WI38 (cell line): ENCODE measurements around the gene MLN.

Experiments
- H3K4me3 ChIP-seq: 2 replicates; pipeline ENCODE4 v1.5.1; 2011; ENCODE audit warnings: low read depth, mild to moderate bottlenecking, control low read depth, low read length
- TF ChIP-seq, protein P1 (sequence below): IDR thresholded peaks from 2 replicates; pipeline ENCODE4 v1.5.1; 2012; ENCODE audit warnings: low read depth, mild to moderate bottlenecking, control low read depth, low read length

Gene MLN

DNA sequence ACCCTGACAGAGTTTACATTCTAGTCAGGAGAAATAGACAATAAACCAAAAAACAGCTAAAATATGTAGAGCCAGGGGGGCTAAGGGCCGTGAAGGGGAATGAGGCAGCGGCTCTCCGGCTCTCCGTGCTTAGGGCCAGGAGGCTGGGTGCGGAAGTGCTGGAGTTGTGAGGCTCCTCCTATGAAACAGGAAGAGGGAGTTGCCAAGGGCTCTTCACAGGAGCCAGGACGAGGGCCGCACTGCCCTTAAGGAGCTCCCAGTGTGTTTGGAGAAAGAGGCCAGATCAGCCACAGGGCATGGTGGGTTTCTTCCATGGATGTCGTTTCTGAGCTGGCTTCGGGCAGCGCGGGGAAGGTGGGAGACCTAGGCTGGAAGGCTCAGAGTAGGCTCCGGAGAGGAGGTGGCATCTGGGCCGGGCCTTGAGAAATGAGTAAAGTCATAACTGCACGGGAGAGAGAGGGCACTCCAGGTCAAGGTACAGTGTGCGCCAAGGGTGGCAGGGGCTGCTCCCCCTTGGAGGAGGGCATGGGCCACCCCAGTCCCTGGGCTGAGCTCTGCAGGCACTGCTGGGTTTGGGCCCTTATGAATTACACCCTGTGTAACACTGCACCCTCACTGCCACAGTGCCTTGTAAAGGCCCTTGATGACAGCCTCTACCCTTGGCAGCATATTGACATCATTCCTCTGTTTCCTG lies 20.8 kb upstream of the MLN start:
- H3K4me3 ChIP-seq = no peak overlapping the region
- TF ChIP-seq, protein P1, sequence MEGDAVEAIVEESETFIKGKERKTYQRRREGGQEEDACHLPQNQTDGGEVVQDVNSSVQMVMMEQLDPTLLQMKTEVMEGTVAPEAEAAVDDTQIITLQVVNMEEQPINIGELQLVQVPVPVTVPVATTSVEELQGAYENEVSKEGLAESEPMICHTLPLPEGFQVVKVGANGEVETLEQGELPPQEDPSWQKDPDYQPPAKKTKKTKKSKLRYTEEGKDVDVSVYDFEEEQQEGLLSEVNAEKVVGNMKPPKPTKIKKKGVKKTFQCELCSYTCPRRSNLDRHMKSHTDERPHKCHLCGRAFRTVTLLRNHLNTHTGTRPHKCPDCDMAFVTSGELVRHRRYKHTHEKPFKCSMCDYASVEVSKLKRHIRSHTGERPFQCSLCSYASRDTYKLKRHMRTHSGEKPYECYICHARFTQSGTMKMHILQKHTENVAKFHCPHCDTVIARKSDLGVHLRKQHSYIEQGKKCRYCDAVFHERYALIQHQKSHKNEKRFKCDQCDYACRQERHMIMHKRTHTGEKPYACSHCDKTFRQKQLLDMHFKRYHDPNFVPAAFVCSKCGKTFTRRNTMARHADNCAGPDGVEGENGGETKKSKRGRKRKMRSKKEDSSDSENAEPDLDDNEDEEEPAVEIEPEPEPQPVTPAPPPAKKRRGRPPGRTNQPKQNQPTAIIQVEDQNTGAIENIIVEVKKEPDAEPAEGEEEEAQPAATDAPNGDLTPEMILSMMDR = no peak

DNA sequence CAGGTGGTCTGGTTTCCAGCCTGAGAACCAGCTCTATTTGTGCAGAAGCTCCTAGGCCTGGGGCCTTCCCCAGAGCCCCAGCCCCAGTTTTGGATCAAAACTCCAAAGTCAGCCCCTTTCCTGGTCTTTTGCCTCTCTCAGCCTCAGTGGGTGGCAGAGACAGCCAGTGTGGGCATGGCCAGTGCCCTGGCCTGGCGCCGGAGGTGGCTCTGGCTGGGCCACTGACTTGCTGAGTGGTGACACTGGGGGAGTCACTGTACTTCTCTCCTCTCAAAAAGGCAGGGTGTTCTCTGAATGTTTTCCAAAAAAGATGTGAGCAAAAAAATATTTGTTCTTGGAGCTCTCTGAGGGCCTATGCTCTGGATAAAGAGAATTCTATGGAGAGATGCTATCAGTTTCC lies 20.0 kb upstream of the MLN start:
- TF ChIP-seq, protein P1 = no peak
- H3K4me3 ChIP-seq = no peak overlapping the region

DNA sequence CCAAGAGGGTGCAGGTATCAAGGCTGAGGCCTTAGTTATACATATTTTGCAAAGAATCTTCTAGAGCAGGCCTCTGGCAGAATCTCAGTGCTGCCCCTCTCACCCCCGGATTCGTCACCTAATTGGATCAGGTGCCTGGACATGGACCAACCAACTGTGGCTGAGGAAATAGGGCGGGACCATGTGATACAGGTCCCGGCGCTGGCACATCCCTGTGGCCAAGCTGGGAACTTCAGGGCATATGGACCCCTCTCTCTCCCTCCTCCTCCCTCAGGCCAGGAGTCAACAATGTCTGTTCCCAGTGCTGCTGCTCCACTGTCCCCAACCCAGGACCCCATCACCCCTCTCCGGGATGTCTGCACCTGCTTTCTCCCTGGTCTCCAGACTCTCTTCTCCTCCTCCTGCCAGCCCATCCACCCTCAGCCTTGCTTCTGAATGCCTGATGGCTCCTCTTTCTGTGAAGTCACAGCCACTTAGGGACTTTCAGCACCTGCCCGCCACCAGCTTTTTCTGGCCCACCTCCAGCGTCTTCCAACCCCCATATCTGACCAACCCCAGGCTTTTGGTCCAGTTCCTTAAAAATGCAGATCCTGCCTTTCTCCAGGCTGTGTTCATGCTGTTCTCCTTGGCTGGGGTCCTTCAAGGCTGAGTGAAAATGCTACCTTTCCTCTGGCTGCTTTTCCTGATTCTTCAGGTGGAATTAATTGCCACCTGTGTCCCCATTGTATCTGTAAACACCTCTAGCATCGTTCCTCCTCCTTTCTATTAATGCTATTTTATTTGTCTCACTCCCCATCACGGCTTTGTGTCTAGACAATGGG lies 19.0 kb upstream of the MLN start:
- TF ChIP-seq, protein P1 = peak; percentile 22; the same call in 1 of the 2 replicates
- H3K4me3 ChIP-seq = no peak overlapping the region

DNA sequence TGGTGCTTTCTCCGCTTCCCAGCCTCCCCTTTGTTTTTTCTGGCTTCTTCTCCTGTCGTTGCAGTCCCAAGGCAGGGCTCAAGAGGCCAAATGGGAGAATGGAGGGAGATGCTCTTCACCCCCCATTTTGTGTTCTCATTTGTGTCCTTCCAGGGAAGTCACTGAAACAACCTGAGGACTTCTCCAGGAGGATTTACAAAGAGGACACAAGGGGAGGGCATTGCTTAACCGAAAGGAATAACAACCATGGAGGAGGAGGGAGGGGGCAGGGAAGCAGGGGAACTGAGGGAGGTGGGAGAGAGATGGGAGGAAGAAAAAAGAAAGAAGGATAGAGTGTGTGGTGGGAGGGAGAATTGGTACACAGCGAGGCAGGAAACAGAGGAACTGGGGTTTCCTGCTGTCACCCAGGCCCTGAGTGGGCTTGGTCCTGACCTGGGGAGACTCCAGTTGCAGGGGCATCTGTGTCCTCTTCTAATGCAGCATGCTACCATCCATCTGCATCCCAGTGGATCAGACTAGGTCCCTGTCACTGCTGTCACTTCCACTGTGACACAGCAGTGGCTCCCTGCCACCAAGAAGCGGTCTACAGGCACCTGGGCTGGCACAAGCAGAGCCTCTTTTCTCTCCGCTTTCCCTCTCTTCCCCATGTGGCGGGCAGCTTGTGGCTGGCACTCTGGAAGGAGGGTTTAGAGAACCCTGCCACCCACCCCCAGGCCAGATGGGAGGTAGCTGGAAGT lies 17.1 kb upstream of the MLN start:
- TF ChIP-seq, protein P1 = no peak
- no peak overlapping the region for H3K4me3 ChIP-seq

DNA sequence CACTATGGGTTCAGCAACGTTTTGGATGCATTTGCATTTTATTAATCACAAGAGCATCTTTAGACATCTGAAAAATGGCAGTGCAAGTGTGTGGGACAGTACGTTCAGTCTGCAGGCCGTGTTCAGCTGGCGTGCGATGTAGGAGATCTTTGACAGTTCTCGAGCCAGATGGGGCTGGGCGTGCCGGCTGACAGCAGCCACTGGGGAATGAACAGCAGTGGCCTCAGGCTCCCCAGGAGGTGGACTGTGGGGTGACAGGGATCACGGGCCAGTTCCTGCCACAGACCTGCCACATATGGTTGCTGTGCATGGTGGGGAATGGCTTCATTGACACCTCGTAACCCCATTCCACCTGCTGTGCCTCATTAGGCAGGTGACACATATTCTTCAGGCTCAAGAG lies 16.4 kb upstream of the MLN start:
- TF ChIP-seq, protein P1 = no peak

DNA sequence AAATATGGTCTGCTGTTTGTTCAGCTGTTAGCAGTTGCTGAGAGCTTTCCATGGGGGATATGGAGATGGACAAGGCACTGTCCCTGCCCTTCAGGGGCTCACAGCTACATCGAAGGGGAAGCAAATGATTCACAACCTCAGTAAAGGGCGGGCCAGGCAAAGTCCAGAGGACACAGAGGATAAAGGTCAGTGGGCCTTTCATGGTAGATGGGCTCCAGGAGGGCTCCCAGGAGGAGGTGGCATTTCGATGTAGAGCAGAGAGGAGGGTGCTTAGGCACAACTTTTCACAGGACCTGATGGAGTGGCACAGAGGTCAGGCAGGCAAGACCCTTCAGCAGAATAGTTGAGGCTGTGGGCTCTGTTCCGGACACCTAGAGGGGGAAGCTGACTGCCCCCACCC lies 15.2 kb upstream of the MLN start:
- TF ChIP-seq, protein P1 = no peak
- no peak overlapping the region for H3K4me3 ChIP-seq

More for the DNA sequence above, 16.4 kb upstream of the MLN start:
- H3K4me3 ChIP-seq = no peak overlapping the region

DNA sequence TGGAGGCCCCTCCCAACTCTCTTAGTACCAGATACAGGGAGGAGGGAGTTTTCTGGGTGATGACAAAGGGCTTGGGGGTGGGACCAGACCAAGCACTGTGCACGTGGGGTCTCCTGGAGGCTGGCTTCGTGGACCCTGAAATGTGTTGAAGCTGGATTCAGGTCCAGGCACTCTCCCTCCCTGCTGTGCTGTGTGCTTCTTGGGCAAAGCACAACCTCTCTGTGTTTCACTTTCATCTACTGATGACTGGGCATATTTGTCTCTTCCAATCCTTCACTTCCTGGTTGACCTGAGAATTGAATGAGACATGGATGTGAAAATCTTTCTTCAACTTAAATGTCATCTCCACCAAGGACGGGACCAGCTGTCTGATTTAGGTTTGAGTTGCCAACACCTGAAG lies 14.5 kb upstream of the MLN start:
- TF ChIP-seq, protein P1 = no peak
- H3K4me3 ChIP-seq = no peak overlapping the region
